Skeletal muscle tissue (tissue), 4 donors: Measurements from ENCODE around the gene SPATA31D3. TPM values are rescaled to one million over a fixed set of nuclear protein-coding genes. Genes with fewer than 3 reads are reported as not detected.
"Not testable (repeated sequence)": the region's sequence is repeated elsewhere in the genome, so short reads cannot be mapped to it uniquely, and the experiment has no call there.

ENCODE experiments used
- H3K27ac ChIP-seq: one replicate; pipeline ENCODE4 v1.7.0; 2013; ENCODE audit warnings: mild to moderate bottlenecking, low read depth, low read length, inconsistent platforms
- H3K27me3 ChIP-seq, 3 donors: one replicate each; pipeline ENCODE4 v1.7.0; 2013; ENCODE audit warnings: low read length in 3 of 3; ENCODE audit not compliant: control insufficient read depth in 3 of 3, insufficient read depth in 3 of 3
- H3K36me3 ChIP-seq, 3 donors: one replicate each; pipeline ENCODE4 v1.7.0; 2013; ENCODE audit warnings: low read length in 3 of 3; ENCODE audit not compliant: control insufficient read depth in 3 of 3, insufficient read depth in 3 of 3
- H3K4me1 ChIP-seq, 3 donors: one replicate each; pipeline ENCODE4 v1.7.0; 2013; ENCODE audit warnings: low read length in 3 of 3, mild to moderate bottlenecking in 3 of 3; ENCODE audit not compliant: control insufficient read depth in 3 of 3, insufficient read depth in 3 of 3
- H3K4me3 ChIP-seq, 3 donors: one replicate each; pipeline ENCODE4 v1.7.0; 2013; ENCODE audit warnings: low read length in 3 of 3
- H3K9ac ChIP-seq, 3 donors: one replicate each; pipeline ENCODE4 v1.7.0; 2013; ENCODE audit warnings: low read length in 3 of 3, mild to moderate bottlenecking in 3 of 3, moderate library complexity in 2 of 3, low read depth in 1 of 3
- H3K9me3 ChIP-seq, 3 donors: one replicate each; pipeline ENCODE4 v1.7.0; 2013; ENCODE audit warnings: low read length in 3 of 3; ENCODE audit not compliant: control insufficient read depth in 3 of 3
- total RNA-seq: library from RNA; depleted of rRNA; stranded (reverse); fragments of >200 nt; gene quantifications from one replicate; pipeline ENCODE4 v1.2.3, GENCODE V29; 2014
- donor health status: Osteomylitis.

Gene SPATA31D3
- total RNA-seq, 1 donor from 2014 or later = not detected

- no peaks in the 10 kb centered on the region for H3K27me3 ChIP-seq
- no peak overlapping the region for H3K9ac ChIP-seq
- H3K4me1 ChIP-seq = peaks cover 0 to 9% (median 0%) of the 10 kb centered on the region in 3 donors
- H3K27ac ChIP-seq = no peak overlapping the region
- H3K4me3 ChIP-seq = no peak overlapping the region
- no peaks in the 10 kb centered on the region for H3K36me3 ChIP-seq
- H3K9me3 ChIP-seq = no peaks in the 10 kb centered on the region
Observed at GRCh38 chr9:81971727-81972126, 28.4 kb downstream of the SPATA31D3 start.

GRCh38 chr9:81974764-81975163 is 31.5 kb downstream of the SPATA31D3 start:
- peaks cover 0 to 9% (median 0%) of the 10 kb centered on the region in 3 donors for H3K4me1 ChIP-seq
- H3K27me3 ChIP-seq = no peaks in the 10 kb centered on the region
- no peak overlapping the region for H3K4me3 ChIP-seq
- H3K27ac ChIP-seq = no peak overlapping the region
- H3K9ac ChIP-seq = no peak overlapping the region
- no peaks in the 10 kb centered on the region for H3K9me3 ChIP-seq
- no peaks in the 10 kb centered on the region for H3K36me3 ChIP-seq

GRCh38 chr9:81976351-81976750 is 33.1 kb downstream of the SPATA31D3 start:
- H3K27ac ChIP-seq = no peak overlapping the region
- no peak overlapping the region for H3K4me3 ChIP-seq
- peaks cover 0 to 9% (median 0%) of the 10 kb centered on the region in 3 donors for H3K4me1 ChIP-seq
- no peak overlapping the region for H3K9ac ChIP-seq
- no peaks in the 10 kb centered on the region for H3K9me3 ChIP-seq
- no peaks in the 10 kb centered on the region for H3K27me3 ChIP-seq
- H3K36me3 ChIP-seq = no peaks in the 10 kb centered on the region

GRCh38 chr9:81979196-81979595 is 35.9 kb downstream of the SPATA31D3 start:
- H3K9ac ChIP-seq = no peak overlapping the region
- peaks cover 0 to 9% (median 0%) of the 10 kb centered on the region in 3 donors for H3K4me1 ChIP-seq
- H3K27me3 ChIP-seq = no peaks in the 10 kb centered on the region
- H3K4me3 ChIP-seq = no peak overlapping the region
- H3K9me3 ChIP-seq = no peaks in the 10 kb centered on the region
- H3K27ac ChIP-seq = no peak overlapping the region
- H3K36me3 ChIP-seq = no peaks in the 10 kb centered on the region

GRCh38 chr9:81980568-81980967 is 37.3 kb downstream of the SPATA31D3 start:
- Histone ChIP-seq H3K9me3 (no peaks in the 10 kb centered on the region), H3K27ac (no peak overlapping the region), H3K4me3 (no peak overlapping the region), H3K27me3 (no peaks in the 10 kb centered on the region), H3K36me3 (no peaks in the 10 kb centered on the region), H3K4me1 (no peaks in the 10 kb centered on the region), H3K9ac (no peak overlapping the region)

GRCh38 chr9:81981883-81982282 is 38.6 kb downstream of the SPATA31D3 start:
- Histone ChIP-seq H3K36me3 (no peaks in the 10 kb centered on the region), H3K9ac (no peak overlapping the region), H3K4me1 (no peaks in the 10 kb centered on the region), H3K27ac (no peak overlapping the region), H3K4me3 (no peak overlapping the region), H3K9me3 (no peaks in the 10 kb centered on the region), H3K27me3 (no peaks in the 10 kb centered on the region)

GRCh38 chr9:81984928-81985327 is 41.6 kb downstream of the SPATA31D3 start:
- Histone ChIP-seq H3K9ac (no peak overlapping the region), H3K9me3 (no peaks in the 10 kb centered on the region), H3K27ac (no peak overlapping the region), H3K4me3 (no peak overlapping the region), H3K27me3 (no peaks in the 10 kb centered on the region), H3K4me1 (no peaks in the 10 kb centered on the region), H3K36me3 (no peaks in the 10 kb centered on the region)

- Histone ChIP-seq H3K27me3 (no peaks in the 10 kb centered on the region), H3K9me3 (no peaks in the 10 kb centered on the region), H3K27ac (no peak overlapping the region), H3K4me1 (no peaks in the 10 kb centered on the region), H3K36me3 (no peaks in the 10 kb centered on the region), H3K4me3 (no peak overlapping the region), H3K9ac (no peak overlapping the region)
Observed at GRCh38 chr9:81986051-81986450, 42.8 kb downstream of the SPATA31D3 start.

- not testable (repeated sequence) for H3K4me1 ChIP-seq, H3K9ac ChIP-seq, H3K36me3 ChIP-seq, H3K4me3 ChIP-seq, H3K27ac ChIP-seq, H3K27me3 ChIP-seq, H3K9me3 ChIP-seq
Observed at GRCh38 chr9:81988472-81988871, 45.2 kb downstream of the SPATA31D3 start, which contains the start of gene SPATA31D1. SPATA31D1 (plus strand) TSS chr9:81988772; CDS start chr9:81988819, 47 bp downstream.

GRCh38 chr9:81989700-81990099 is 46.4 kb downstream of the SPATA31D3 start:
- no peaks in the 10 kb centered on the region for H3K9me3 ChIP-seq
- no peak overlapping the region for H3K27ac ChIP-seq
- H3K27me3 ChIP-seq = no peaks in the 10 kb centered on the region

GRCh38 chr9:81993656-81994055 is 50.4 kb downstream of the SPATA31D3 start:
- Histone ChIP-seq H3K36me3 (no peaks in the 10 kb centered on the region), H3K4me3 (no peak overlapping the region), H3K27me3 (no peaks in the 10 kb centered on the region), H3K4me1 (no peaks in the 10 kb centered on the region), H3K27ac (no peak overlapping the region), H3K9me3 (no peaks in the 10 kb centered on the region), H3K9ac (no peak overlapping the region)

More at GRCh38 chr9:81989700-81990099, 46.4 kb downstream of the SPATA31D3 start:
- Histone ChIP-seq H3K36me3 (no peaks in the 10 kb centered on the region), H3K9ac (no peak overlapping the region), H3K4me3 (no peak overlapping the region), H3K4me1 (no peaks in the 10 kb centered on the region)
